SK-N-SH treated with all-trans-retinoic acid at 6 μM for 48 hours (cell line): ENCODE data around the gene CNTN4.

ENCODE experiments used
- ATAC-seq: fragments of 200-7000 bp; cut with Tn5 transposase; 3 replicates; pipeline ENCODE4 v1.9.1; 2020; ENCODE audit warnings: mild to moderate bottlenecking, moderate library complexity
- ARNTL ChIP-seq: fragments of 450-650 bp; formaldehyde crosslinking; IDR thresholded peaks from 2 replicates; pipeline ENCODE4 v1.5.0; 2020; ENCODE audit warnings: low read depth, mild to moderate bottlenecking, moderate library complexity, borderline replicate concordance
- BACH2 ChIP-seq: fragments of 250-450 bp; sonication (Bioruptor Pico); IDR thresholded peaks from 2 replicates; pipeline ENCODE4 v1.9.0; 2021; ENCODE audit warnings: mild to moderate bottlenecking, borderline replicate concordance
- CSDC2 ChIP-seq: fragments of 250-450 bp; sonication (Bioruptor Pico); IDR thresholded peaks from 2 replicates; pipeline ENCODE4 v1.5.0; 2020; ENCODE audit warnings: mild to moderate bottlenecking, moderate library complexity
- ESRRG ChIP-seq: fragments of 250-450 bp; sonication (Bioruptor Pico); IDR thresholded peaks from 2 replicates; pipeline ENCODE4 v1.6.1; 2021; ENCODE audit warnings: mild to moderate bottlenecking
- GLIS3 ChIP-seq: fragments of 250-450 bp; sonication (Bioruptor Pico); IDR thresholded peaks from 2 replicates; pipeline ENCODE4 v1.5.0; 2020; ENCODE audit warnings: mild to moderate bottlenecking, moderate library complexity
- ISL1 ChIP-seq: fragments of 250-450 bp; sonication (Bioruptor Pico); IDR thresholded peaks from 2 replicates; pipeline ENCODE4 v2.1.2; 2022; ENCODE audit warnings: mild to moderate bottlenecking, moderate library complexity
- OSR1 ChIP-seq: fragments of 250-450 bp; sonication (Bioruptor Pico); IDR thresholded peaks from 2 replicates; pipeline ENCODE4 v1.8.0; 2022; ENCODE audit warnings: moderate library complexity, mild to moderate bottlenecking, inconsistent platforms
- PATZ1 ChIP-seq: fragments of 250-450 bp; sonication (Bioruptor Pico); IDR thresholded peaks from 2 replicates; pipeline ENCODE4 v1.8.0; 2020; ENCODE audit warnings: mild to moderate bottlenecking, moderate library complexity, borderline replicate concordance
- PPARA ChIP-seq: fragments of 250-450 bp; sonication (Bioruptor Pico); IDR thresholded peaks from 2 replicates; pipeline ENCODE4 v1.5.0; 2020; ENCODE audit warnings: mild to moderate bottlenecking, borderline replicate concordance
- SNAI2 ChIP-seq: fragments of 250-450 bp; sonication (Bioruptor Pico); IDR thresholded peaks from 2 replicates; pipeline ENCODE4 v1.5.0; 2020; ENCODE audit warnings: mild to moderate bottlenecking, moderate library complexity
- TCF4 ChIP-seq: fragments of 250-450 bp; sonication (Bioruptor Pico); IDR thresholded peaks from 2 replicates; pipeline ENCODE4 v1.8.0; 2021; ENCODE audit warnings: mild to moderate bottlenecking, moderate library complexity, borderline replicate concordance
- TOX ChIP-seq: fragments of 250-450 bp; sonication (Bioruptor Pico); IDR thresholded peaks from 2 replicates; pipeline ENCODE4 v1.8.0; 2021; ENCODE audit warnings: mild to moderate bottlenecking, moderate library complexity, borderline replicate concordance
- ZC3H10 ChIP-seq: fragments of 250-450 bp; sonication (Bioruptor Pico); IDR thresholded peaks from 2 replicates; pipeline ENCODE4 v1.5.1; 2021; ENCODE audit warnings: mild to moderate bottlenecking, moderate library complexity
- ZFP3 ChIP-seq: fragments of 250-450 bp; sonication (Bioruptor Pico); IDR thresholded peaks from 2 replicates; pipeline ENCODE4 v1.5.0; 2020; ENCODE audit warnings: mild to moderate bottlenecking, moderate library complexity
- ZNF70 ChIP-seq: fragments of 450-650 bp; formaldehyde crosslinking; IDR thresholded peaks from 2 replicates; pipeline ENCODE4 v1.5.0; 2020; ENCODE audit warnings: mild to moderate bottlenecking, moderate library complexity
- ZNF8 ChIP-seq: fragments of 450-650 bp; formaldehyde crosslinking; IDR thresholded peaks from 2 replicates; pipeline ENCODE4 v1.5.0; 2020; ENCODE audit warnings: mild to moderate bottlenecking, moderate library complexity
- TF ChIP-seq, protein P1 (sequence below): fragments of 250-450 bp; sonication (Bioruptor Pico); IDR thresholded peaks from 2 replicates; pipeline ENCODE4 v1.8.0; 2021; ENCODE audit warnings: low read depth, mild to moderate bottlenecking, moderate library complexity, borderline replicate concordance
- TF ChIP-seq, protein P2 (sequence below): fragments of 250-450 bp; sonication (Bioruptor Pico); IDR thresholded peaks from 2 replicates; pipeline ENCODE4 v1.5.1; 2020; ENCODE audit warnings: low read depth, mild to moderate bottlenecking, moderate library complexity
- TF ChIP-seq, protein P3 (sequence below): fragments of 250-450 bp; sonication (Bioruptor Pico); IDR thresholded peaks from 2 replicates; pipeline ENCODE4 v1.5.0; 2020; ENCODE audit warnings: mild to moderate bottlenecking, moderate library complexity
- TF ChIP-seq, protein P4 (sequence below): fragments of 250-450 bp; sonication (Bioruptor Pico); IDR thresholded peaks from 2 replicates; pipeline ENCODE4 v1.5.1; 2021; ENCODE audit warnings: mild to moderate bottlenecking, moderate library complexity

The CNTN4 gene

DNA sequence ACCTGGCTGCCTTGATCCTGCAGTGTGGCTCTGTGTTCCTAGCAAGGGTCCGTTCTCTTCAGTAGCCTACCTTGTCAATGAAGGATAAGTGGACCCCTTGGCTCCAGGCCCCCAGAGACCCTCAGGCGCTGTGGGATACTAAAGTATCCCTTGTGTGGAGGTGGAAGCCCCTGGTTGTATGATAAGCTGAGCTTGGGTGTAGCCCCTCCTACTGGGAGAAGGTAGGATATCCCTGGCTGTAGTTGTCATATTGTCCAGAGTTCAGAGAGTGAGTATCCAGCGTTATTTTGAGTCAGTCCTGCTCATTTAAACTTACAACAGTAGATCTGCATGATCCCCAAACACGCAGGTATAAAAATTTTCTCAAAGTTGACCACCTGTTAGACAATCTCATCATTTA lies 496.8 kb downstream of the CNTN4 start:
- no peak for TF ChIP-seq ESRRG (CRISPR knock-in tag)

GRCh38 chr3:2597615-2598014 lies 498.9 kb downstream of the CNTN4 start:
- no peak for ATAC-seq
- no peak for TF ChIP-seq PATZ1 (CRISPR knock-in tag)
- TF ChIP-seq ZNF70 (CRISPR knock-in tag) = no peak
- no peak for TF ChIP-seq ZFP3
- no peak for TF ChIP-seq GLIS3 (CRISPR knock-in tag)
- TF ChIP-seq, all 23 proteins: peak for 0

More for the DNA sequence above, 496.8 kb downstream of the CNTN4 start:
- ATAC-seq = no peak

GRCh38 chr3:2599471-2599870 lies 500.8 kb downstream of the CNTN4 start:
- no peak for ATAC-seq
- no peak for TF ChIP-seq CSDC2
- TF ChIP-seq ISL1 (CRISPR knock-in tag) = peak; percentile 58; the same call in 1 of the 2 replicates
- no peak for TF ChIP-seq TOX
- TF ChIP-seq, protein P1, sequence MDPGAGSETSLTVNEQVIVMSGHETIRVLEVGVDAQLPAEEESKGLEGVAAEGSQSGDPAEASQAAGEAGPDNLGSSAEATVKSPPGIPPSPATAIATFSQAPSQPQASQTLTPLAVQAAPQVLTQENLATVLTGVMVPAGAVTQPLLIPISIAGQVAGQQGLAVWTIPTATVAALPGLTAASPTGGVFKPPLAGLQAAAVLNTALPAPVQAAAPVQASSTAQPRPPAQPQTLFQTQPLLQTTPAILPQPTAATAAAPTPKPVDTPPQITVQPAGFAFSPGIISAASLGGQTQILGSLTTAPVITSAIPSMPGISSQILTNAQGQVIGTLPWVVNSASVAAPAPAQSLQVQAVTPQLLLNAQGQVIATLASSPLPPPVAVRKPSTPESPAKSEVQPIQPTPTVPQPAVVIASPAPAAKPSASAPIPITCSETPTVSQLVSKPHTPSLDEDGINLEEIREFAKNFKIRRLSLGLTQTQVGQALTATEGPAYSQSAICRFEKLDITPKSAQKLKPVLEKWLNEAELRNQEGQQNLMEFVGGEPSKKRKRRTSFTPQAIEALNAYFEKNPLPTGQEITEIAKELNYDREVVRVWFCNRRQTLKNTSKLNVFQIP (CRISPR knock-in tag) = no peak
- no peak for TF ChIP-seq ZC3H10 (CRISPR knock-in tag)
- no peak for TF ChIP-seq ARNTL (CRISPR knock-in tag)
- TF ChIP-seq TCF4 (CRISPR knock-in tag) = no peak
- no peak for TF ChIP-seq PPARA
- 0 out of 2 replicates have a peak, but pooled peaks have one; percentile 34 for TF ChIP-seq SNAI2 (CRISPR knock-in tag)
- no peak for TF ChIP-seq ESRRG (CRISPR knock-in tag)
- TF ChIP-seq, protein P2, sequence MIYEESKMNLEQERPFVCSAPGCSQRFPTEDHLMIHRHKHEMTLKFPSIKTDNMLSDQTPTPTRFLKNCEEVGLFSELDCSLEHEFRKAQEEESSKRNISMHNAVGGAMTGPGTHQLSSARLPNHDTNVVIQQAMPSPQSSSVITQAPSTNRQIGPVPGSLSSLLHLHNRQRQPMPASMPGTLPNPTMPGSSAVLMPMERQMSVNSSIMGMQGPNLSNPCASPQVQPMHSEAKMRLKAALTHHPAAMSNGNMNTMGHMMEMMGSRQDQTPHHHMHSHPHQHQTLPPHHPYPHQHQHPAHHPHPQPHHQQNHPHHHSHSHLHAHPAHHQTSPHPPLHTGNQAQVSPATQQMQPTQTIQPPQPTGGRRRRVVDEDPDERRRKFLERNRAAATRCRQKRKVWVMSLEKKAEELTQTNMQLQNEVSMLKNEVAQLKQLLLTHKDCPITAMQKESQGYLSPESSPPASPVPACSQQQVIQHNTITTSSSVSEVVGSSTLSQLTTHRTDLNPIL (CRISPR knock-in tag) = no peak

- TF ChIP-seq BACH2 (CRISPR knock-in tag) (no peak), GLIS3 (CRISPR knock-in tag) (no peak), OSR1 (no peak), ZNF8 (CRISPR knock-in tag) (no peak), ZFP3 (no peak)
- TF ChIP-seq, protein P3, sequence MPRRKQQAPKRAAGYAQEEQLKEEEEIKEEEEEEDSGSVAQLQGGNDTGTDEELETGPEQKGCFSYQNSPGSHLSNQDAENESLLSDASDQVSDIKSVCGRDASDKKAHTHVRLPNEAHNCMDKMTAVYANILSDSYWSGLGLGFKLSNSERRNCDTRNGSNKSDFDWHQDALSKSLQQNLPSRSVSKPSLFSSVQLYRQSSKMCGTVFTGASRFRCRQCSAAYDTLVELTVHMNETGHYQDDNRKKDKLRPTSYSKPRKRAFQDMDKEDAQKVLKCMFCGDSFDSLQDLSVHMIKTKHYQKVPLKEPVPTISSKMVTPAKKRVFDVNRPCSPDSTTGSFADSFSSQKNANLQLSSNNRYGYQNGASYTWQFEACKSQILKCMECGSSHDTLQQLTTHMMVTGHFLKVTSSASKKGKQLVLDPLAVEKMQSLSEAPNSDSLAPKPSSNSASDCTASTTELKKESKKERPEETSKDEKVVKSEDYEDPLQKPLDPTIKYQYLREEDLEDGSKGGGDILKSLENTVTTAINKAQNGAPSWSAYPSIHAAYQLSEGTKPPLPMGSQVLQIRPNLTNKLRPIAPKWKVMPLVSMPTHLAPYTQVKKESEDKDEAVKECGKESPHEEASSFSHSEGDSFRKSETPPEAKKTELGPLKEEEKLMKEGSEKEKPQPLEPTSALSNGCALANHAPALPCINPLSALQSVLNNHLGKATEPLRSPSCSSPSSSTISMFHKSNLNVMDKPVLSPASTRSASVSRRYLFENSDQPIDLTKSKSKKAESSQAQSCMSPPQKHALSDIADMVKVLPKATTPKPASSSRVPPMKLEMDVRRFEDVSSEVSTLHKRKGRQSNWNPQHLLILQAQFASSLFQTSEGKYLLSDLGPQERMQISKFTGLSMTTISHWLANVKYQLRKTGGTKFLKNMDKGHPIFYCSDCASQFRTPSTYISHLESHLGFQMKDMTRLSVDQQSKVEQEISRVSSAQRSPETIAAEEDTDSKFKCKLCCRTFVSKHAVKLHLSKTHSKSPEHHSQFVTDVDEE (CRISPR knock-in tag) = no peak
- TF ChIP-seq, protein P4, sequence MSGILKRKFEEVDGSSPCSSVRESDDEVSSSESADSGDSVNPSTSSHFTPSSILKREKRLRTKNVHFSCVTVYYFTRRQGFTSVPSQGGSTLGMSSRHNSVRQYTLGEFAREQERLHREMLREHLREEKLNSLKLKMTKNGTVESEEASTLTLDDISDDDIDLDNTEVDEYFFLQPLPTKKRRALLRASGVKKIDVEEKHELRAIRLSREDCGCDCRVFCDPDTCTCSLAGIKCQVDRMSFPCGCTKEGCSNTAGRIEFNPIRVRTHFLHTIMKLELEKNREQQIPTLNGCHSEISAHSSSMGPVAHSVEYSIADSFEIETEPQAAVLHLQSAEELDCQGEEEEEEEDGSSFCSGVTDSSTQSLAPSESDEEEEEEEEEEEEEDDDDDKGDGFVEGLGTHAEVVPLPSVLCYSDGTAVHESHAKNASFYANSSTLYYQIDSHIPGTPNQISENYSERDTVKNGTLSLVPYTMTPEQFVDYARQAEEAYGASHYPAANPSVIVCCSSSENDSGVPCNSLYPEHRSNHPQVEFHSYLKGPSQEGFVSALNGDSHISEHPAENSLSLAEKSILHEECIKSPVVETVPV (CRISPR knock-in tag) = no peak
- ATAC-seq = no peak
Observed at GRCh38 chr3:2603692-2604289, 505.1 kb downstream of the CNTN4 start.
